GM19043 (cell line): ENCODE measurements around the gene SNAP47.

Experiments
- ATAC-seq: cut with Tn5 transposase; IDR thresholded peaks from one replicate; pipeline ENCODE4 v1.9.1; 2021; ENCODE audit warnings: low read depth; ENCODE audit not compliant: unreplicated experiment

SNAP47 gene

GRCh38 chr1:227780101-227781044, 45.1 kb downstream of the SNAP47 start:
- ATAC-seq, result no peak

- no peak for ATAC-seq
Observed at GRCh38 chr1:227781314-227781930, 46.2 kb downstream of the SNAP47 start.

GRCh38 chr1:227782226-227782625, 47.0 kb downstream of the SNAP47 start:
- no peak for ATAC-seq

- ATAC-seq, result no peak
Observed at GRCh38 chr1:227785094-227785804, 50.0 kb downstream of the SNAP47 start.

- no peak for ATAC-seq
Observed at GRCh38 chr1:227785805-227786671, 50.8 kb downstream of the SNAP47 start.

- peak; percentile 1 for ATAC-seq
Observed at GRCh38 chr1:227786673-227787512, 51.7 kb downstream of the SNAP47 start.

GRCh38 chr1:227787513-227788270, 52.5 kb downstream of the SNAP47 start:
- peak; percentile 87 for ATAC-seq

GRCh38 chr1:227788271-227789083, 53.2 kb downstream of the SNAP47 start:
- peak; percentile 44 for ATAC-seq

GRCh38 chr1:227789084-227790033, 54.1 kb downstream of the SNAP47 start:
- ATAC-seq, result no peak

- ATAC-seq, result no peak
Observed at GRCh38 chr1:227790034-227790400, 54.8 kb downstream of the SNAP47 start.

GRCh38 chr1:227790868-227791267, 55.6 kb downstream of the SNAP47 start:
- ATAC-seq, result no peak

GRCh38 chr1:227791425-227792143, 56.3 kb downstream of the SNAP47 start:
- ATAC-seq, result no peak

GRCh38 chr1:227792216-227793078, 57.2 kb downstream of the SNAP47 start:
- no peak for ATAC-seq

- ATAC-seq, result no peak
Observed at GRCh38 chr1:227793079-227793947, 58.1 kb downstream of the SNAP47 start.
